ENCODE results near the gene TCTN3. TPM values are rescaled to one million over a fixed set of nuclear protein-coding genes. Genes with fewer than 3 reads are reported as not detected.

Gene TCTN3
- total RNA-seq, 2 experiments from 2014 or later = 18.6 to 20.2 TPM

GRCh38 chr10:95691281-95691680, 2.4 kb downstream of the TCTN3 start:
- H3K4me3 ChIP-seq (ENCODE audit: low read length) = no peak overlapping the region
- Mint-ChIP-seq H3K27me3 (no peaks in the 10 kb centered on the region), H3K36me3 (ENCODE audit: low read depth) (peaks cover 67% of the 10 kb centered on the region), H3K9me3 (no peaks in the 10 kb centered on the region), H3K27ac (peak overlapping the region; percentile 94), H3K4me1 (ENCODE audit: low read depth) (peaks cover 48% of the 10 kb centered on the region), H3K4me3 (no peak overlapping the region)
- H3K27ac ChIP-seq (ENCODE audit: low read depth in 1 of 2, low read length in 2 of 2) = no peak overlapping the region
- no peaks in the 10 kb centered on the region for H3K27me3 ChIP-seq (ENCODE audit: control insufficient read depth in 1 of 2, insufficient read depth in 2 of 2, low read length in 2 of 2)
- CTCF ChIA-PET = no interaction called here
- peaks cover 32% of the 10 kb centered on the region for H3K36me3 ChIP-seq (ENCODE audit: insufficient read depth, low read length)
- POLR2A ChIA-PET = no interaction called here
- no peak for TF ChIP-seq CTCF (IDR thresholded peaks at IDR 0.05)
- no peak for DNase-seq
- intact Hi-C loops (cut with DNase I, micrococcal nuclease) = loop anchor here (5.0 to 10.0 kb wide), 9 partner anchors 34 to 1954 kb away; partner anchors contain the start of genes ZNF518A (in 2 of the 2), ALDH18A1 (in 1 of the 2), CC2D2B (in 1 of the 2) and CCNJ (in 1 of the 2)
- H3K9me3 ChIP-seq (ENCODE audit: control insufficient read depth in 1 of 2, insufficient read depth in 1 of 2, low read length in 2 of 2) = no peaks in the 10 kb centered on the region
- ATAC-seq (ENCODE audit: poor library complexity) = no peak
- H3K4me1 ChIP-seq (ENCODE audit: insufficient read depth, low read length) = peaks cover 19% of the 10 kb centered on the region

DNA sequence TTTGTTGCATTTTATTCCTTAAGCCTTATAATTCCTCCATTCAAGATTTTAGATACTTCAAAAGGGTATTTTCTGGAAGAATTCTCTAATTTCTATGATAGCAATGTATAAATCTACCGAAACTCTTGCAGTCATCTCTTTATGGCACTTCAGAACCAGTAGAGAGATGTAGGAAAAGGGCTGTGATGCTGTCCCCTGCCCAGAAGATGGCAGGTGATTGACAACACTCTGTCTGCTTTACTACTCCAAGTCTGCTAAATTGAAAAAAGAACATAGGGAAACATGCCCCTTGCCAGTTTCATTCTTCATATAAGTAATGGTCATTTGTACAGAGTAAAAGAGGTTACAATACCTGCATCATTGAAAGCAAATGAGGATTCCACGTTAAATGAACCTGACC, 5.1 kb downstream of the TCTN3 start:
- POLR2A ChIA-PET = no interaction called here
- Mint-ChIP-seq H3K36me3 (ENCODE audit: low read depth) (peaks cover 89% of the 10 kb centered on the region), H3K27ac (no peak overlapping the region), H3K4me1 (ENCODE audit: low read depth) (peaks cover 39% of the 10 kb centered on the region), H3K27me3 (no peaks in the 10 kb centered on the region), H3K4me3 (no peak overlapping the region), H3K9me3 (no peaks in the 10 kb centered on the region)
- CTCF ChIA-PET = interaction anchor here (0.6 kb wide), 1 partner anchor 113 kb away, joined by 3 read pairs; no protein-coding TSS in a partner anchor
- no peak for DNase-seq
- Histone ChIP-seq H3K27me3 (ENCODE audit: control insufficient read depth in 1 of 2, insufficient read depth in 2 of 2, low read length in 2 of 2) (no peaks in the 10 kb centered on the region), H3K4me1 (ENCODE audit: insufficient read depth, low read length) (peaks cover 15% of the 10 kb centered on the region), H3K36me3 (ENCODE audit: insufficient read depth, low read length) (peaks cover 58% of the 10 kb centered on the region), H3K4me3 (ENCODE audit: low read length) (no peak overlapping the region), H3K27ac (ENCODE audit: low read depth in 1 of 2, low read length in 2 of 2) (no peak overlapping the region), H3K9me3 (ENCODE audit: control insufficient read depth in 1 of 2, insufficient read depth in 1 of 2, low read length in 2 of 2) (no peaks in the 10 kb centered on the region)
- ATAC-seq (ENCODE audit: poor library complexity) = no peak
- no peak for TF ChIP-seq CTCF (IDR thresholded peaks at IDR 0.05)
- intact Hi-C loops (cut with DNase I, micrococcal nuclease) = loop anchor here in 1 of 2 experiments (2.0 to 5.0 kb wide), 2 partner anchors 356 to 1149 kb away; no protein-coding TSS in a partner anchor

DNA sequence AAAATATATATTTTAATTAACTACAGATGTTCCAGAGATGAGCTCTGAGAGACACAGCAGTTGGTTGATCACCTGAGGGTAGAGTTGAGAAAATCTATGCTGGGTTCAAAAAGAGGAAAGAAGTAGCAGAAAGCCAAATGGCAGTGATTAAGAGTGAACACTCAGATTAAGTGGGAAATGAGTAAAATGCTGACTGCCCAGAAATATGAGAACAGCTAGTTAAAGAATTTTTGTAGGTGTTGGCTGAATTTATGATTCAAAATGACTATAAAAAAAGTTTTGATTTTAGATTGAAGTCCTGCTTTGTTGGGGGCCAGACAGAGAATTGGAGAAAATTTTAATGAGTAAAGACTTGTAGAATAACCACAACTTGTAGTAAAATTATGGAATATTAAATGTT, 9.8 kb downstream of the TCTN3 start:
- Mint-ChIP-seq H3K4me3 (no peak overlapping the region), H3K27ac (no peak overlapping the region), H3K36me3 (ENCODE audit: low read depth) (peaks cover 81% of the 10 kb centered on the region), H3K27me3 (no peaks in the 10 kb centered on the region), H3K4me1 (ENCODE audit: low read depth) (peaks cover 5% of the 10 kb centered on the region), H3K9me3 (no peaks in the 10 kb centered on the region)
- Histone ChIP-seq H3K4me3 (ENCODE audit: low read length) (no peak overlapping the region), H3K27me3 (ENCODE audit: control insufficient read depth in 1 of 2, insufficient read depth in 2 of 2, low read length in 2 of 2) (no peaks in the 10 kb centered on the region), H3K36me3 (ENCODE audit: insufficient read depth, low read length) (peaks cover 78% of the 10 kb centered on the region), H3K4me1 (ENCODE audit: insufficient read depth, low read length) (no peaks in the 10 kb centered on the region), H3K9me3 (ENCODE audit: control insufficient read depth in 1 of 2, insufficient read depth in 1 of 2, low read length in 2 of 2) (no peaks in the 10 kb centered on the region), H3K27ac (ENCODE audit: low read depth in 1 of 2, low read length in 2 of 2) (no peak overlapping the region)
- ATAC-seq (ENCODE audit: poor library complexity) (no peak), DNase-seq (no peak)
- intact Hi-C loops (cut with DNase I, micrococcal nuclease) = no loop called here
- POLR2A ChIA-PET = no interaction called here
- CTCF ChIA-PET = interaction anchor here (2.2 kb wide), 1 partner anchor 10 kb away, joined by 8 read pairs; the partner anchor contains the start of gene TCTN3
- no peak for TF ChIP-seq CTCF (IDR thresholded peaks at IDR 0.05)
